ENCODE results near the gene PHETA1. TPM values are rescaled to one million over a fixed set of nuclear protein-coding genes. Genes with fewer than 3 reads are reported as not detected.

The PHETA1 gene
- total and polyA plus RNA-seq, 2 of the 13 experiments (the other 11 are each of a cell fraction or from before 2014, with no cell fraction given), result 11.3 to 20.8 TPM

GRCh38 chr12:111313833-111314259 is 55.0 kb downstream of the PHETA1 start:
- no TSS peak for BruUV-seq (replicated peaks)
- H3K9ac ChIP-seq (ENCODE audit: insufficient read depth, low read depth, low read length), result no peak overlapping the region
- ChIA-PET CTCF (ENCODE audit: low intra/inter-chr PET ratio, low total read pairs) (interaction anchor here (0.6 to 1.5 kb wide), 4 partner anchors 11 to 419 kb away, joined by 3 to 15 read pairs (median 6); no protein-coding TSS in a partner anchor), POLR2A (no interaction called here)
- no peaks in the 10 kb centered on the region for H3K4me1 ChIP-seq (ENCODE audit: insufficient read depth, low read length)
- peak; percentile 88 for ATAC-seq
- peak; percentile 59 for DNase-seq (ENCODE audit: low spot score)
- intact Hi-C loops (cut with micrococcal nuclease; ENCODE audit: unreplicated experiment) (loop anchor here (1.0 to 5.0 kb wide), 2 partner anchors 290 to 377 kb away; no protein-coding TSS in a partner anchor), in situ Hi-C loops (cut with HindIII; ENCODE audit: extremely low pct_ligation_motif_present, low pct_unique_long_range_greater_than_20kb) (loop anchor here (10.0 kb wide), 1 partner anchor 379 kb away; no protein-coding TSS in a partner anchor)
- peaks cover 2 to 11% of the 10 kb centered on the region in 2 experiments; a peak in 3 of 5 replicates for H3K27me3 ChIP-seq (ENCODE audit: control insufficient read depth in 1 of 2, insufficient read depth in 2 of 2, low read length in 2 of 2)
- WGBS (ENCODE audit: low lambda C conversion rate), result 0% methylated on average over 3 of the region's 8 CpGs
- peak; percentile 75 for FAIRE-seq
- no peaks in the 10 kb centered on the region for H3K36me3 ChIP-seq (replicated peaks in 1 of 2; ENCODE audit: control insufficient read depth in 1 of 2, insufficient read depth in 2 of 2, low read length in 2 of 2)
- no peaks in the 10 kb centered on the region for H3K9me3 ChIP-seq (ENCODE audit: low read length)
- H3K79me2 ChIP-seq (ENCODE audit: insufficient read depth, low read length), result no peaks in the 10 kb centered on the region
- no peak overlapping the region for H2AFZ ChIP-seq (ENCODE audit: low read length)
- no peak overlapping the region for H3K4me3 ChIP-seq (replicated peaks in 1 of 3; ENCODE audit: insufficient read depth in 1 of 3, low read depth in 2 of 3, low read length in 3 of 3)
- H4K20me1 ChIP-seq (ENCODE audit: insufficient read depth, low read length), result no peaks in the 10 kb centered on the region
- H3K4me2 ChIP-seq (ENCODE audit: low read depth, low read length), result no peak overlapping the region
- no peak overlapping the region for H3K27ac ChIP-seq (ENCODE audit: extremely low read length, insufficient read depth, low read length)
- TF ChIP-seq, protein P1, sequence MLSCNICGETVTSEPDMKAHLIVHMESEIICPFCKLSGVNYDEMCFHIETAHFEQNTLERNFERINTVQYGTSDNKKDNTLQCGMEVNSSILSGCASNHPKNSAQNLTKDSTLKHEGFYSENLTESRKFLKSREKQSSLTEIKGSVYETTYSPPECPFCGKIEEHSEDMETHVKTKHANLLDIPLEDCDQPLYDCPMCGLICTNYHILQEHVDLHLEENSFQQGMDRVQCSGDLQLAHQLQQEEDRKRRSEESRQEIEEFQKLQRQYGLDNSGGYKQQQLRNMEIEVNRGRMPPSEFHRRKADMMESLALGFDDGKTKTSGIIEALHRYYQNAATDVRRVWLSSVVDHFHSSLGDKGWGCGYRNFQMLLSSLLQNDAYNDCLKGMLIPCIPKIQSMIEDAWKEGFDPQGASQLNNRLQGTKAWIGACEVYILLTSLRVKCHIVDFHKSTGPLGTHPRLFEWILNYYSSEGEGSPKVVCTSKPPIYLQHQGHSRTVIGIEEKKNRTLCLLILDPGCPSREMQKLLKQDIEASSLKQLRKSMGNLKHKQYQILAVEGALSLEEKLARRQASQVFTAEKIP (CRISPR knock-in tag; IDR thresholded peaks at IDR 0.05; ENCODE audit: borderline replicate concordance), result no peak
- TF ChIP-seq ZNF616 (CRISPR knock-in tag; IDR thresholded peaks at IDR 0.05; ENCODE audit: low read depth) (no peak), GATAD2A (CRISPR knock-in tag; IDR thresholded peaks at IDR 0.05) (no peak), TBX2 (CRISPR knock-in tag; IDR thresholded peaks at IDR 0.05; ENCODE audit: borderline replicate concordance) (0 out of 2 replicates have a peak, but pooled peaks have one; percentile 42), POLR2G (IDR thresholded peaks at IDR 0.05; ENCODE audit: low read depth, low read length) (no peak), NCOA5 (CRISPR knock-in tag; IDR thresholded peaks at IDR 0.05) (no peak), DPF2 (CRISPR knock-in tag; IDR thresholded peaks at IDR 0.05; ENCODE audit: borderline replicate concordance, low read depth) (no peak), ZNF550 (CRISPR knock-in tag; IDR thresholded peaks at IDR 0.05; ENCODE audit: borderline replicate concordance) (no peak), ZNF563 (CRISPR knock-in tag; IDR thresholded peaks at IDR 0.05) (no peak), ZNF557 (CRISPR knock-in tag; IDR thresholded peaks at IDR 0.05) (no peak), CEBPG (CRISPR knock-in tag; IDR thresholded peaks at IDR 0.05) (peak; percentile 68), KDM4B (CRISPR knock-in tag; IDR thresholded peaks at IDR 0.05) (no peak), TCF7 (IDR thresholded peaks at IDR 0.05; ENCODE audit: low read depth) (no peak), NFRKB (IDR thresholded peaks at IDR 0.05) (no peak), BHLHE40 (IDR thresholded peaks at IDR 0.05; ENCODE audit: low read length) (no peak), ZNF580 (CRISPR knock-in tag; IDR thresholded peaks at IDR 0.05; ENCODE audit: borderline replicate concordance, low read depth) (peak; percentile 39; the same call in 1 of the 2 replicates), ZNF17 (CRISPR knock-in tag; IDR thresholded peaks at IDR 0.05) (no peak), ZNF451 (CRISPR knock-in tag; IDR thresholded peaks at IDR 0.05) (no peak), ZFP1 (CRISPR knock-in tag; IDR thresholded peaks at IDR 0.05) (no peak)
- TF ChIP-seq, protein P2, sequence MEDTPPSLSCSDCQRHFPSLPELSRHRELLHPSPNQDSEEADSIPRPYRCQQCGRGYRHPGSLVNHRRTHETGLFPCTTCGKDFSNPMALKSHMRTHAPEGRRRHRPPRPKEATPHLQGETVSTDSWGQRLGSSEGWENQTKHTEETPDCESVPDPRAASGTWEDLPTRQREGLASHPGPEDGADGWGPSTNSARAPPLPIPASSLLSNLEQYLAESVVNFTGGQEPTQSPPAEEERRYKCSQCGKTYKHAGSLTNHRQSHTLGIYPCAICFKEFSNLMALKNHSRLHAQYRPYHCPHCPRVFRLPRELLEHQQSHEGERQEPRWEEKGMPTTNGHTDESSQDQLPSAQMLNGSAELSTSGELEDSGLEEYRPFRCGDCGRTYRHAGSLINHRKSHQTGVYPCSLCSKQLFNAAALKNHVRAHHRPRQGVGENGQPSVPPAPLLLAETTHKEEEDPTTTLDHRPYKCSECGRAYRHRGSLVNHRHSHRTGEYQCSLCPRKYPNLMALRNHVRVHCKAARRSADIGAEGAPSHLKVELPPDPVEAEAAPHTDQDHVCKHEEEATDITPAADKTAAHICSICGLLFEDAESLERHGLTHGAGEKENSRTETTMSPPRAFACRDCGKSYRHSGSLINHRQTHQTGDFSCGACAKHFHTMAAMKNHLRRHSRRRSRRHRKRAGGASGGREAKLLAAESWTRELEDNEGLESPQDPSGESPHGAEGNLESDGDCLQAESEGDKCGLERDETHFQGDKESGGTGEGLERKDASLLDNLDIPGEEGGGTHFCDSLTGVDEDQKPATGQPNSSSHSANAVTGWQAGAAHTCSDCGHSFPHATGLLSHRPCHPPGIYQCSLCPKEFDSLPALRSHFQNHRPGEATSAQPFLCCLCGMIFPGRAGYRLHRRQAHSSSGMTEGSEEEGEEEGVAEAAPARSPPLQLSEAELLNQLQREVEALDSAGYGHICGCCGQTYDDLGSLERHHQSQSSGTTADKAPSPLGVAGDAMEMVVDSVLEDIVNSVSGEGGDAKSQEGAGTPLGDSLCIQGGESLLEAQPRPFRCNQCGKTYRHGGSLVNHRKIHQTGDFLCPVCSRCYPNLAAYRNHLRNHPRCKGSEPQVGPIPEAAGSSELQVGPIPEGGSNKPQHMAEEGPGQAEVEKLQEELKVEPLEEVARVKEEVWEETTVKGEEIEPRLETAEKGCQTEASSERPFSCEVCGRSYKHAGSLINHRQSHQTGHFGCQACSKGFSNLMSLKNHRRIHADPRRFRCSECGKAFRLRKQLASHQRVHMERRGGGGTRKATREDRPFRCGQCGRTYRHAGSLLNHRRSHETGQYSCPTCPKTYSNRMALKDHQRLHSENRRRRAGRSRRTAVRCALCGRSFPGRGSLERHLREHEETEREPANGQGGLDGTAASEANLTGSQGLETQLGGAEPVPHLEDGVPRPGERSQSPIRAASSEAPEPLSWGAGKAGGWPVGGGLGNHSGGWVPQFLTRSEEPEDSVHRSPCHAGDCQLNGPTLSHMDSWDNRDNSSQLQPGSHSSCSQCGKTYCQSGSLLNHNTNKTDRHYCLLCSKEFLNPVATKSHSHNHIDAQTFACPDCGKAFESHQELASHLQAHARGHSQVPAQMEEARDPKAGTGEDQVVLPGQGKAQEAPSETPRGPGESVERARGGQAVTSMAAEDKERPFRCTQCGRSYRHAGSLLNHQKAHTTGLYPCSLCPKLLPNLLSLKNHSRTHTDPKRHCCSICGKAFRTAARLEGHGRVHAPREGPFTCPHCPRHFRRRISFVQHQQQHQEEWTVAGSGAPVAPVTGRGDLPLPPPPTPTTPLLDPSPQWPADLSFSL (CRISPR knock-in tag; IDR thresholded peaks at IDR 0.05), result no peak
